ENCODE measurements around the gene PDE8B. TPM values are rescaled to one million over a fixed set of nuclear protein-coding genes. Genes with fewer than 3 reads are reported as not detected.

The PDE8B gene
- total RNA-seq, 1 donor from 2014 or later, result 29.4 TPM

- no peak for DNase-seq (ENCODE audit: low spot score)
These were observed 108.8 kb downstream of the PDE8B start for GRCh38 chr5:77319117-77319804.

GRCh38 chr5:77321793-77322394 is 111.4 kb downstream of the PDE8B start:
- DNase-seq (ENCODE audit: low spot score), result no peak

GRCh38 chr5:77322406-77322805 is 111.9 kb downstream of the PDE8B start:
- DNase-seq (ENCODE audit: low spot score), result no peak

- DNase-seq (ENCODE audit: low spot score), result no peak
These were observed 115.6 kb downstream of the PDE8B start for GRCh38 chr5:77325921-77326541.

GRCh38 chr5:77326986-77327734 is 116.7 kb downstream of the PDE8B start:
- no peak for DNase-seq (ENCODE audit: low spot score)

- no peak for DNase-seq (ENCODE audit: low spot score)
These were observed 118.6 kb downstream of the PDE8B start for GRCh38 chr5:77328930-77329647.

GRCh38 chr5:77329664-77330430 is 119.4 kb downstream of the PDE8B start:
- no peak for DNase-seq (ENCODE audit: low spot score)

- no peak for DNase-seq (ENCODE audit: low spot score)
These were observed 122.6 kb downstream of the PDE8B start for GRCh38 chr5:77333036-77333435.

GRCh38 chr5:77333451-77334123 is 123.1 kb downstream of the PDE8B start:
- DNase-seq (ENCODE audit: low spot score), result no peak

- no peak for DNase-seq (ENCODE audit: low spot score)
These were observed 126.8 kb downstream of the PDE8B start for GRCh38 chr5:77337246-77337645.

GRCh38 chr5:77337686-77338085 is 127.2 kb downstream of the PDE8B start:
- DNase-seq (ENCODE audit: low spot score), result no peak

- no peak for DNase-seq (ENCODE audit: low spot score)
These were observed 128.9 kb downstream of the PDE8B start for GRCh38 chr5:77339337-77339890.

- no peak for DNase-seq (ENCODE audit: low spot score)
These were observed 132.7 kb downstream of the PDE8B start for GRCh38 chr5:77343165-77343564.

GRCh38 chr5:77347435-77348098 is 137.1 kb downstream of the PDE8B start:
- no peak for DNase-seq (ENCODE audit: low spot score)

- no peak for DNase-seq (ENCODE audit: low spot score)
These were observed 142.8 kb downstream of the PDE8B start for GRCh38 chr5:77353251-77353650.

GRCh38 chr5:77354454-77354853 is 144.0 kb downstream of the PDE8B start:
- DNase-seq (ENCODE audit: low spot score), result no peak

- no peak for DNase-seq (ENCODE audit: low spot score)
These were observed 144.6 kb downstream of the PDE8B start for GRCh38 chr5:77355080-77355479.

- DNase-seq (ENCODE audit: low spot score), result no peak
These were observed 145.3 kb downstream of the PDE8B start for GRCh38 chr5:77355751-77356150.

- no peak for DNase-seq (ENCODE audit: low spot score)
These were observed 146.3 kb downstream of the PDE8B start for GRCh38 chr5:77356740-77357139.

Data from mucosa of gallbladder (tissue), 1 donor.